ENCODE results near the gene ADCY5.

DNA sequence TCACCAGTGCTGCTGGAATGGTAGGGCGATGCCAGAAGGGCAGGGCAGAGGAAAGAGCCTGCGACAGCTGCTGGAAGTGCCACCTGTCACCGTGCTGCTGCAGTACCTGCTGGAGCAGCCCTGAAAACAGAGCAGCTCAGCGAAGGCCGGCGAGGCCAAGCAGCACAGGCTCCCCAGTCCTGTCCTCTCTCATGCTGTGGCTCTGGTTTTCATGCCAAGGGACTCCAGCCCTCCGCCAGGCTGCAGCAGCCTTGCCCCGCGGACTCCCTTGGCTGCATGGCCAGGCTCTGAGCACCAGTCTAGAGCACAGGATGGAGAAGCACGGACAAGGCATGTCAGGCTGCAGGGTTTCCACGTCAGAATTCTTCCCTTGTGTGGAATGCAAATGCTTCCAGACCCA lies 43.9 kb downstream of the ADCY5 start:
- TF ChIP-seq, protein P1, sequence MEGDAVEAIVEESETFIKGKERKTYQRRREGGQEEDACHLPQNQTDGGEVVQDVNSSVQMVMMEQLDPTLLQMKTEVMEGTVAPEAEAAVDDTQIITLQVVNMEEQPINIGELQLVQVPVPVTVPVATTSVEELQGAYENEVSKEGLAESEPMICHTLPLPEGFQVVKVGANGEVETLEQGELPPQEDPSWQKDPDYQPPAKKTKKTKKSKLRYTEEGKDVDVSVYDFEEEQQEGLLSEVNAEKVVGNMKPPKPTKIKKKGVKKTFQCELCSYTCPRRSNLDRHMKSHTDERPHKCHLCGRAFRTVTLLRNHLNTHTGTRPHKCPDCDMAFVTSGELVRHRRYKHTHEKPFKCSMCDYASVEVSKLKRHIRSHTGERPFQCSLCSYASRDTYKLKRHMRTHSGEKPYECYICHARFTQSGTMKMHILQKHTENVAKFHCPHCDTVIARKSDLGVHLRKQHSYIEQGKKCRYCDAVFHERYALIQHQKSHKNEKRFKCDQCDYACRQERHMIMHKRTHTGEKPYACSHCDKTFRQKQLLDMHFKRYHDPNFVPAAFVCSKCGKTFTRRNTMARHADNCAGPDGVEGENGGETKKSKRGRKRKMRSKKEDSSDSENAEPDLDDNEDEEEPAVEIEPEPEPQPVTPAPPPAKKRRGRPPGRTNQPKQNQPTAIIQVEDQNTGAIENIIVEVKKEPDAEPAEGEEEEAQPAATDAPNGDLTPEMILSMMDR (IDR thresholded peaks at IDR 0.05; ENCODE audit: low read length), result no peak
- no peak for TF ChIP-seq EZH2 (IDR thresholded peaks at IDR 0.05; ENCODE audit: borderline replicate concordance, low read length)

Measured in OCI-LY1 (cell line).